Stimulated activated CD8-positive, alpha-beta memory T cell treated with anti-CD3 and anti-CD28 coated beads, Interleukin-7, amount 100 ng/mL, for 4 hours (primary cell): ENCODE data around the gene FAM9C.
"Not testable (repeated sequence)": the region's sequence is repeated elsewhere in the genome, so short reads cannot be mapped to it uniquely, and the experiment has no call there.

Experiments
- DNase-seq, 2 donors: peaks; one replicate each; pipeline ENCODE4 v3.0.0-alpha.2; 2020; ENCODE audit warnings: low read depth in 2 of 2

The FAM9C gene

GRCh38 chrX:13043138-13043537 lies 1.3 kb downstream of the FAM9C start:
- no peak for DNase-seq

- DNase-seq = no peak
These were observed 7.5 kb downstream of the FAM9C start for GRCh38 chrX:13036896-13037295.

- DNase-seq = no peak
These were observed 11.2 kb downstream of the FAM9C start for GRCh38 chrX:13033193-13033592.

GRCh38 chrX:13029887-13030771 lies 14.3 kb downstream of the FAM9C start:
- no peak for DNase-seq

GRCh38 chrX:13029637-13029886 lies 14.9 kb downstream of the FAM9C start:
- DNase-seq = no peak

GRCh38 chrX:13028871-13029636 lies 15.4 kb downstream of the FAM9C start:
- DNase-seq = no peak

GRCh38 chrX:13026877-13027652 lies 17.4 kb downstream of the FAM9C start:
- DNase-seq = no peak

- no peak for DNase-seq
These were observed 19.4 kb downstream of the FAM9C start for GRCh38 chrX:13024986-13025385.

GRCh38 chrX:13023979-13024378 lies 20.4 kb downstream of the FAM9C start:
- DNase-seq = no peak

- no peak for DNase-seq
These were observed 20.9 kb downstream of the FAM9C start for GRCh38 chrX:13023567-13023966.

GRCh38 chrX:13022926-13023325 lies 21.5 kb downstream of the FAM9C start:
- no peak for DNase-seq

- DNase-seq = not testable (repeated sequence)
These were observed 27.7 kb downstream of the FAM9C start for GRCh38 chrX:13016731-13017130.

GRCh38 chrX:13015536-13016236 lies 28.7 kb downstream of the FAM9C start:
- DNase-seq = no peak

GRCh38 chrX:13014111-13015096 lies 30.0 kb downstream of the FAM9C start:
- no peak for DNase-seq

- DNase-seq = no peak
These were observed 30.9 kb downstream of the FAM9C start for GRCh38 chrX:13013363-13014110.

GRCh38 chrX:13010546-13010945 lies 33.9 kb downstream of the FAM9C start:
- no peak for DNase-seq

GRCh38 chrX:13009844-13010243 lies 34.6 kb downstream of the FAM9C start:
- no peak for DNase-seq

- DNase-seq = no peak
These were observed 35.1 kb downstream of the FAM9C start for GRCh38 chrX:13009273-13009672.

- DNase-seq = no peak
These were observed 35.6 kb downstream of the FAM9C start for GRCh38 chrX:13008851-13009250.

GRCh38 chrX:13008189-13008533 lies 36.3 kb downstream of the FAM9C start:
- DNase-seq = no peak
